ENCODE data around the gene PEX1.
"Not testable (repeated sequence)": the region's sequence is repeated elsewhere in the genome, so short reads cannot be mapped to it uniquely, and the experiment has no call there.

The PEX1 gene

DNA sequence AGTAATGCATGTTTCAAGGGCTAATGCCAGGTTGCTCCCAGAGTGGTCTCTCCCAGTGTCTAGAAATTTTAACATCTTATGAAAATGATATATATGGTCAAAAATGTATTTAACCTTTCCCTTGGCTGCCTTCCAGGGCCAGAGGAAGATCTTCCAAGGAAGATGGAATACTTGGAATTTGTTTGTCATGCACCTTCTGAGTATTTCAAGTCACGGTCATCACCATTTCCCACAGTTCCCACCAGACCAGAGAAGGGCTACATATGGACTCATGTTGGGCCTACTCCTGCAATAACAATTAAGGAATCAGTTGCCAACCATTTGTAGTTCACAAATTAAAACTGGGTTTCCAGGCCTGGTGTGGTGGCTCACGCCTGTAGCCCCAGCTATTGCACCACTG lies 72.1 kb downstream of the PEX1 start:
- no peak for DNase-seq (ENCODE audit: low read depth)
- no peak overlapping the region for H3K4me3 ChIP-seq (ENCODE audit: low read depth, low read length)
- no peak for TF ChIP-seq CTCF (IDR thresholded peaks at IDR 0.05; ENCODE audit: control insufficient read depth, extremely low read depth, insufficient read depth)

- TF ChIP-seq CTCF (IDR thresholded peaks at IDR 0.05; ENCODE audit: control insufficient read depth, extremely low read depth, insufficient read depth) = no peak
- H3K4me3 ChIP-seq (ENCODE audit: low read depth, low read length) = no peak overlapping the region
- DNase-seq (ENCODE audit: low read depth) = no peak
These were observed 76.7 kb downstream of the PEX1 start for GRCh38 chr7:92451645-92452044.

DNA sequence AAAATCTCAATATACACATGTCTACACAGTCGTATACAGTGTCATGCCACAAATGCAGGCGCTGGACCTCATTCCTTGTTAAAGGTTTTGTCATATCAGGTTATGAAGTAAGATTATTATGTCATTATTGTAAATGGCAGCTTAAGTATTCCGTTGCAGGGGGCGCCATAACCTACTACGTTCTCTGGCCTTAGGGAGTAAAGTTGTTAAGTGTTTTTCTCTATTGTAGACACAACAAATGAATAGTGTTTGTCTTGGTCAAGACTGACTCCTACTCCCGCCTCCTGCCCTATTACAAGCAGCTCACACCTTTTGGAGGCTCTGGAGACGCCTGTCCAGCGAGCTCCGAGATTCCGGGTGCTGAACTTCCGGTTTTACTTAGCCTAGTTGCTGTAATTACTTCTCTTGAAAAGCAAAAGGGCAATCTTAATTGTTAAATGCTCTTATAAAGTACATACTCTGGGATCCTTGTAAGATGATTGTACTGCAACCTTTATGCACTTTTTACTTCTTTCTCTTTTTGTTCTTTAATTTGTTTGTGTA lies 80.0 kb downstream of the PEX1 start:
- TF ChIP-seq CTCF (IDR thresholded peaks at IDR 0.05; ENCODE audit: control insufficient read depth, extremely low read depth, insufficient read depth) = peak; percentile 46
- peak overlapping the region; percentile 92 for H3K4me3 ChIP-seq (ENCODE audit: low read depth, low read length)
- DNase-seq (ENCODE audit: low read depth) = peak; percentile 63

GRCh38 chr7:92447345-92448204 lies 80.7 kb downstream of the PEX1 start, which contains the start of gene GATAD1:
Gene GATAD1 (plus strand): TSS chr7:92447482. CDS start chr7:92447730, 248 bp downstream.
- DNase-seq (ENCODE audit: low read depth) = peak; percentile 89
- H3K4me3 ChIP-seq (ENCODE audit: low read depth, low read length) = peak within 1 kb of the TSS; percentile 92
- TF ChIP-seq CTCF (IDR thresholded peaks at IDR 0.05; ENCODE audit: control insufficient read depth, extremely low read depth, insufficient read depth) = peak; percentile 91

GRCh38 chr7:92446869-92447344 lies 81.4 kb downstream of the PEX1 start:
- H3K4me3 ChIP-seq (ENCODE audit: low read depth, low read length) = peak overlapping the region; percentile 92
- no peak for TF ChIP-seq CTCF (IDR thresholded peaks at IDR 0.05; ENCODE audit: control insufficient read depth, extremely low read depth, insufficient read depth)
- no peak for DNase-seq (ENCODE audit: low read depth)

- not testable (repeated sequence) for DNase-seq (ENCODE audit: low read depth); H3K4me3 ChIP-seq (ENCODE audit: low read depth, low read length)
These were observed 85.6 kb downstream of the PEX1 start for GRCh38 chr7:92442720-92443119.

GRCh38 chr7:92437956-92438491 lies 90.3 kb downstream of the PEX1 start:
- H3K4me3 ChIP-seq (ENCODE audit: low read depth, low read length) = no peak overlapping the region
- TF ChIP-seq CTCF (IDR thresholded peaks at IDR 0.05; ENCODE audit: control insufficient read depth, extremely low read depth, insufficient read depth) = no peak
- no peak for DNase-seq (ENCODE audit: low read depth)

Data from LNCaP clone FGC (cell line).